GM23248 (cell line): ENCODE data around the gene MAFF.

Experiments used
- EZH2 ChIP-seq: fragments of 200-600 bp; sonication (generic); IDR thresholded peaks from 2 replicates; pipeline ENCODE4 v1.6.1; 2018; ENCODE audit warnings: antibody characterized with exemption, mild to moderate bottlenecking; ENCODE audit not compliant: insufficient read depth, poor library complexity, severe bottlenecking
- EZH2phosphoT487 ChIP-seq: fragments of 200-600 bp; sonication (generic); IDR thresholded peaks from 2 replicates; pipeline ENCODE4 v1.6.1; 2018; ENCODE audit warnings: antibody characterized with exemption, moderate library complexity, mild to moderate bottlenecking, low read depth; ENCODE audit not compliant: insufficient read depth

DNA sequence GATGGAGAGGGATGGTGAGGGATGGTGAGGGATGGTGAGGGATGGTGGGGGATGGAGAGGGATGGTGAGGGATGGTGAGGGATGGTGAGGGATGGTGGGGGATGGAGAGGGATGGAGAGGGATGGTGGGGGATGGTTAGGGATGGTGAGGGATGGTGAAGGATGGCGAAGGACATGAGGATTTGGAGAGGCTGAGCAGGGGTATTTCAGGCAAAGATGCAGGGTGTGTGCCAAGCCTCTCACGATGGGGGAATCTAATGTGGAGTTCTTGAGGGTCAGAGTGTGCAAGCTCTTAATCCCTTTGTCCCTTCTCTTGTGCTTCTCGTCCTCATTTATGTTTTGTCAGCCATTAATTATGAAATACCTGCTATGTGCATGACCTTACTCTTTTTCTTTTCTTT is 12.7 kb upstream of the MAFF start:
- TF ChIP-seq EZH2 (no peak), EZH2phosphoT487 (no peak)
